ENCODE data around the gene IKZF5.

- TF ChIP-seq, protein P1, sequence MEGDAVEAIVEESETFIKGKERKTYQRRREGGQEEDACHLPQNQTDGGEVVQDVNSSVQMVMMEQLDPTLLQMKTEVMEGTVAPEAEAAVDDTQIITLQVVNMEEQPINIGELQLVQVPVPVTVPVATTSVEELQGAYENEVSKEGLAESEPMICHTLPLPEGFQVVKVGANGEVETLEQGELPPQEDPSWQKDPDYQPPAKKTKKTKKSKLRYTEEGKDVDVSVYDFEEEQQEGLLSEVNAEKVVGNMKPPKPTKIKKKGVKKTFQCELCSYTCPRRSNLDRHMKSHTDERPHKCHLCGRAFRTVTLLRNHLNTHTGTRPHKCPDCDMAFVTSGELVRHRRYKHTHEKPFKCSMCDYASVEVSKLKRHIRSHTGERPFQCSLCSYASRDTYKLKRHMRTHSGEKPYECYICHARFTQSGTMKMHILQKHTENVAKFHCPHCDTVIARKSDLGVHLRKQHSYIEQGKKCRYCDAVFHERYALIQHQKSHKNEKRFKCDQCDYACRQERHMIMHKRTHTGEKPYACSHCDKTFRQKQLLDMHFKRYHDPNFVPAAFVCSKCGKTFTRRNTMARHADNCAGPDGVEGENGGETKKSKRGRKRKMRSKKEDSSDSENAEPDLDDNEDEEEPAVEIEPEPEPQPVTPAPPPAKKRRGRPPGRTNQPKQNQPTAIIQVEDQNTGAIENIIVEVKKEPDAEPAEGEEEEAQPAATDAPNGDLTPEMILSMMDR (IDR thresholded peaks at IDR 0.05), result no peak
- no peak for TF ChIP-seq POLR2A (IDR thresholded peaks at IDR 0.05)
These were observed 35.8 kb upstream of the IKZF5 start for GRCh38 chr10:123044391-123044790.

Measured in lower leg skin (tissue), 3 donors.